Liver (tissue), 9 donors: ENCODE results near the gene TEDC2. TPM values are rescaled to one million over a fixed set of nuclear protein-coding genes. Genes with fewer than 3 reads are reported as not detected.
A peak's percentile ranks its signal among the peaks of the same experiment; 100 is the strongest.

Experiments
- DNase-seq: peaks from one replicate; pipeline ENCODE4 v3.0.0-alpha.2; 2017; ENCODE audit warnings: low spot score
- H3K27ac ChIP-seq, 2 donors: one replicate each; pipeline ENCODE4 v1.7.0; 2013; ENCODE audit warnings: inconsistent platforms in 2 of 2, low read length in 2 of 2, control low read depth in 1 of 2, low read depth in 1 of 2, mild to moderate bottlenecking in 1 of 2
- H3K27me3 ChIP-seq, 4 donors: one replicate each; pipeline versions ENCODE4 v1.6.1 to v1.7.0; 2013; ENCODE audit warnings: low read length in 3 of 4, inconsistent platforms in 1 of 4, mild to moderate bottlenecking in 1 of 4, moderate library complexity in 1 of 4; ENCODE audit not compliant: control insufficient read depth in 4 of 4, insufficient read depth in 4 of 4
- H3K36me3 ChIP-seq, 4 donors: one replicate each; pipeline versions ENCODE4 v1.6.1 to v1.7.0; 2013; ENCODE audit warnings: low read length in 3 of 4, mild to moderate bottlenecking in 3 of 4, low read depth in 1 of 4, moderate library complexity in 1 of 4; ENCODE audit not compliant: control insufficient read depth in 4 of 4, insufficient read depth in 3 of 4
- H3K4me1 ChIP-seq, 4 donors: one replicate each; pipeline versions ENCODE4 v1.6.1 to v1.7.0; 2013; ENCODE audit warnings: low read length in 3 of 4, mild to moderate bottlenecking in 3 of 4, moderate library complexity in 1 of 4; ENCODE audit not compliant: control insufficient read depth in 4 of 4, insufficient read depth in 4 of 4
- H3K4me3 ChIP-seq, 3 donors: one replicate each; pipeline versions ENCODE4 v1.6.1 to v1.7.0; 2013; ENCODE audit warnings: low read length in 3 of 3, control low read depth in 1 of 3, low read depth in 1 of 3, mild to moderate bottlenecking in 1 of 3
- H3K9ac ChIP-seq, 2 donors: one replicate each; pipeline ENCODE4 v1.7.0; 2013; ENCODE audit warnings: low read length in 2 of 2, mild to moderate bottlenecking in 2 of 2, moderate library complexity in 2 of 2, control low read depth in 1 of 2, low read depth in 1 of 2
- H3K9me3 ChIP-seq, 4 donors: one replicate each; pipeline versions ENCODE4 v1.6.1 to v1.7.0; 2013; ENCODE audit warnings: low read length in 3 of 4; ENCODE audit not compliant: control insufficient read depth in 4 of 4
- EGR1 ChIP-seq, 2 donors: IDR thresholded peaks; 2 replicates each; pipeline ENCODE4 v1.6.1; 2016 to 2018; ENCODE audit warnings: antibody characterized with exemption in 2 of 2, low read depth in 2 of 2
- FOXA1 ChIP-seq: IDR thresholded peaks from 2 replicates; pipeline ENCODE4 v1.6.1; 2016; ENCODE audit warnings: antibody characterized with exemption
- FOXA2 ChIP-seq: IDR thresholded peaks from 2 replicates; pipeline ENCODE4 v1.6.1; 2016; ENCODE audit warnings: antibody characterized with exemption
- GABPA ChIP-seq, 2 donors: IDR thresholded peaks in 1 of 2; conservative IDR thresholded peaks in 1 of 2; 2 replicates each; pipeline ENCODE4 v1.6.1; 2016; ENCODE audit warnings: antibody characterized with exemption in 2 of 2, mild to moderate bottlenecking in 1 of 2, moderate library complexity in 1 of 2
- HNF4A ChIP-seq, 2 donors: conservative IDR thresholded peaks; 2 replicates each; pipeline ENCODE4 v1.6.1; 2016; ENCODE audit warnings: antibody characterized with exemption in 2 of 2, mild to moderate bottlenecking in 2 of 2
- HNF4G ChIP-seq: IDR thresholded peaks from 2 replicates; pipeline ENCODE4 v1.6.1; 2016; ENCODE audit warnings: antibody characterized with exemption
- JUND ChIP-seq, 2 donors: IDR thresholded peaks; 2 replicates each; pipeline ENCODE4 v1.6.1; 2016; ENCODE audit warnings: antibody characterized with exemption in 2 of 2
- NR2F2 ChIP-seq: IDR thresholded peaks from 2 replicates; pipeline ENCODE4 v1.6.1; 2016; ENCODE audit warnings: antibody characterized with exemption
- RAD21 ChIP-seq, 2 donors: IDR thresholded peaks; 2 replicates each; pipeline ENCODE4 v1.6.1; 2016; ENCODE audit warnings: antibody characterized with exemption in 2 of 2, mild to moderate bottlenecking in 2 of 2
- RXRA ChIP-seq, 2 donors: IDR thresholded peaks; 2 replicates each; pipeline ENCODE4 v1.6.1; 2017 to 2018; ENCODE audit warnings: antibody characterized with exemption in 2 of 2, mild to moderate bottlenecking in 1 of 2
- TAF1 ChIP-seq: conservative IDR thresholded peaks from 2 replicates; pipeline ENCODE4 v1.6.1; 2016; ENCODE audit warnings: antibody characterized with exemption, mild to moderate bottlenecking
- YY1 ChIP-seq: IDR thresholded peaks from 2 replicates; pipeline ENCODE4 v1.6.1; 2016; ENCODE audit warnings: antibody characterized with exemption, mild to moderate bottlenecking
- WGBS: extraction: QIAGEN DNeasy Blood & Tissue Kit; methylation state at CpG from one replicate; pipeline ENCODE4 v1.1.7; 2013; 5-methylcytosine and 5-hydroxymethylcytosine counted together
- polyA plus RNA-seq, 2 donors: library from polyadenylated mRNA; stranded (reverse) in 1 of 2; unstranded in 1 of 2; fragments of 200-250 nt in 1 of 2; fragments of >200 nt in 1 of 2; fragmentation: Nextera tagmentation in 1 of 2; extraction: Ambion mirVana in 1 of 2; gene quantifications; one replicate each; pipeline versions ENCODE4 v1.2.1 to v1.2.3, GENCODE V29; 2013 to 2015
- total RNA-seq, 2 donors: library from RNA; depleted of rRNA; stranded (reverse); fragments of >200 nt; gene quantifications; one replicate each; pipeline ENCODE4 v1.2.3, GENCODE V29; 2014
- TF ChIP-seq, protein P1 (sequence below): IDR thresholded peaks from 2 replicates; pipeline ENCODE4 v1.6.1; 2016; ENCODE audit warnings: antibody characterized with exemption, mild to moderate bottlenecking
- TF ChIP-seq, protein P2 (sequence below): IDR thresholded peaks from 2 replicates; pipeline ENCODE4 v1.6.1; 2016; ENCODE audit warnings: antibody characterized with exemption
- donor health status: healthy.
- donor health status: healthy.
- donor health status: healthy.
- donor health status: healthy.
- donor health status: healthy.

Gene TEDC2
- total and polyA plus RNA-seq, 4 donors: 0.71 to 6.7 (median 1.1) TPM

DNA sequence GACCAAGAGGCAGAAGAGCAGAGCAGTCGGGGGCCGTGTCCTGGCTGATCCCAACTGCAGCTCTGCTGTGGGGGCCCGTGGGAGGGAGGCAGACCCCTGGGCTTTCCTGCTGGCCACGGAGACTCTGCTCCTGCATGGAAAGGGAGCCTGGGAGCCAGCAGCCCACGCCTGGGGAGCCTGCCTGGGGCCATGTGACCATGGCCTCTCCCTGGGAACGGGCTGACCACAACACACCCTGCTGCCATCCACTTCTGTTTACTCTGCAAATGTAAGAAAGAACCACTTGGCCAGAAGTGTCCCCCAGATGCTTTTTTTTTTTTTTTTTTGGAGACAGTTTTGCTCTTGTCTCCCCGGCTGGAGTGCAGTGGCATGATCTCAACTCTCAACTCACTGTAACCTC lies 2.0 kb upstream of the TEDC2 start (continued):
- TF ChIP-seq, protein P1, sequence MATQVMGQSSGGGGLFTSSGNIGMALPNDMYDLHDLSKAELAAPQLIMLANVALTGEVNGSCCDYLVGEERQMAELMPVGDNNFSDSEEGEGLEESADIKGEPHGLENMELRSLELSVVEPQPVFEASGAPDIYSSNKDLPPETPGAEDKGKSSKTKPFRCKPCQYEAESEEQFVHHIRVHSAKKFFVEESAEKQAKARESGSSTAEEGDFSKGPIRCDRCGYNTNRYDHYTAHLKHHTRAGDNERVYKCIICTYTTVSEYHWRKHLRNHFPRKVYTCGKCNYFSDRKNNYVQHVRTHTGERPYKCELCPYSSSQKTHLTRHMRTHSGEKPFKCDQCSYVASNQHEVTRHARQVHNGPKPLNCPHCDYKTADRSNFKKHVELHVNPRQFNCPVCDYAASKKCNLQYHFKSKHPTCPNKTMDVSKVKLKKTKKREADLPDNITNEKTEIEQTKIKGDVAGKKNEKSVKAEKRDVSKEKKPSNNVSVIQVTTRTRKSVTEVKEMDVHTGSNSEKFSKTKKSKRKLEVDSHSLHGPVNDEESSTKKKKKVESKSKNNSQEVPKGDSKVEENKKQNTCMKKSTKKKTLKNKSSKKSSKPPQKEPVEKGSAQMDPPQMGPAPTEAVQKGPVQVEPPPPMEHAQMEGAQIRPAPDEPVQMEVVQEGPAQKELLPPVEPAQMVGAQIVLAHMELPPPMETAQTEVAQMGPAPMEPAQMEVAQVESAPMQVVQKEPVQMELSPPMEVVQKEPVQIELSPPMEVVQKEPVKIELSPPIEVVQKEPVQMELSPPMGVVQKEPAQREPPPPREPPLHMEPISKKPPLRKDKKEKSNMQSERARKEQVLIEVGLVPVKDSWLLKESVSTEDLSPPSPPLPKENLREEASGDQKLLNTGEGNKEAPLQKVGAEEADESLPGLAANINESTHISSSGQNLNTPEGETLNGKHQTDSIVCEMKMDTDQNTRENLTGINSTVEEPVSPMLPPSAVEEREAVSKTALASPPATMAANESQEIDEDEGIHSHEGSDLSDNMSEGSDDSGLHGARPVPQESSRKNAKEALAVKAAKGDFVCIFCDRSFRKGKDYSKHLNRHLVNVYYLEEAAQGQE: no peak
- TF ChIP-seq TAF1 (no peak), HNF4A (conservative IDR thresholded peaks at IDR 0.05) (no peak), FOXA2 (no peak), EGR1 (IDR thresholded peaks at IDR 0.05; ENCODE audit: low read depth in 2 of 2) (no peak)

DNA sequence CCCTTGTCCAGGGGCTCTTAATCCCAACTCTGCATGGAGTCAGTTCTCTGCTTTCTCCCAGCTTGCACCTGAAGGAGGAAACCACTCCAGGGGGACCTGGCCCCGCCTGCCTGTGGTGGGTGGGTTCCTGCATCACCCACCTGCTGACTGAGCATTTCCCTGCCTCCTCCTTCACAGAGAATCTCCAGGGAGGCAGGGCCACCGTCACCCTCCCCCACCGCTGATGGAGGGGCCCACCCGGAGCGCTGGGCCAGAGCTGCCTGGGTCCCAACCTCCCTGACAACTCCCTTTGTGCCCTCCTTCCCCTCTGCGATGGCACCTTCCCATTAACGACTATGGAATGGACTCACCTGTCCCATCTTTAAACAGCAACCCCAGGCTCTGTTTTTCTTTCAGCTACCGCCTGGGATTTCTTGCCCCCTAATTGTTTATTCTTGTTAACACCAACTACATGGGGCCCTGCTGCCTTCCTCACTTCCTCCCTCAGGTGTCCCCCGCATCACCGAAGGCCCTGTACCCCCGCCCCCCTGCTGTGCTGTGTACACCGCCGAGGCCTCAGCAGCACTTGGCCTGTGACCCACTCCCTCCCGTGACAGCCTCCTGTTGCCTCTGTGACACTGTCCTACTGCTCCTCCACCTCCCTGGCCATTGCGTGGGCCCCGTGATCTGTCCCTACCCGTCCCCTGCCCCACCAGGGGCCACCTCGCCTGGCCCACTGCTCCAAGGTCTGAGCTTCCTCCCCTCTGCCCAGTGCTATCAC lies 842 bp upstream of the TEDC2 start:
- WGBS: 35% methylated on average over 18 of the region's 18 CpGs
- H3K9me3 ChIP-seq: no peaks in the 10 kb centered on the region
- DNase-seq: no peak
- no peaks in the 10 kb centered on the region for H3K36me3 ChIP-seq
- H3K27ac ChIP-seq: no peak overlapping the region
- H3K4me1 ChIP-seq: peaks cover 7 to 16% (median 13%) of the 10 kb centered on the region in 4 donors
- peak overlapping the region in 1 of 2 donors; percentile 66 for H3K9ac ChIP-seq
- H3K4me3 ChIP-seq: peak overlapping the region; percentile 45 to 77 (median 62)
- TF ChIP-seq HNF4G (no peak), GABPA (IDR thresholded peaks at IDR 0.05 in 1 of 2, conservative IDR thresholded peaks at IDR 0.05 in 1 of 2) (no peak), RXRA (IDR thresholded peaks at IDR 0.05) (no peak), FOXA2 (no peak), JUND (IDR thresholded peaks at IDR 0.05) (no peak), FOXA1 (no peak)
- TF ChIP-seq, protein P1: no peak
- no peaks in the 10 kb centered on the region for H3K27me3 ChIP-seq

DNA sequence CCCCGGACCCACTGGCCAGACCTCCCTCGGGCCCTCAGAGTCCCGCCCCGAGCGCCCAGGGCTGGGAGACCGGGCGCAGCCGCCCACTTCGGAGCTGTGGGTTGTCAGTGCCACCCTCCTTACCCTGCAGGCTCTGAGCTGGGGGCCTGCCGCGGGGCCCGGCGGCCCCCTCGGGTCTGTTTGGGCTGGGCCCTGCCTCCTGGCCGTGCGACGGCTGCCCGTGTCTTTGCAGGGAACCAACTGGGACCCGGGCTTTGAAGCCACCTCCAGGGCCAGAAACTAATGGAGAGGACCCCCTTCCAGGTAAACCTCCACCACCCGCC lies 443 bp downstream of the TEDC2 start:
- no peak overlapping the region for H3K27ac ChIP-seq
- no peaks in the 10 kb centered on the region for H3K36me3 ChIP-seq
- H3K4me3 ChIP-seq: peak overlapping the region; percentile 26 to 45 (median 27)
- 6% methylated on average over 20 of the region's 20 CpGs for WGBS
- no peak overlapping the region for H3K9ac ChIP-seq
- no peak for DNase-seq
- H3K27me3 ChIP-seq: no peaks in the 10 kb centered on the region
- H3K4me1 ChIP-seq: peaks cover 7 to 18% (median 11%) of the 10 kb centered on the region in 4 donors
- H3K9me3 ChIP-seq: no peaks in the 10 kb centered on the region
- TF ChIP-seq, protein P2, sequence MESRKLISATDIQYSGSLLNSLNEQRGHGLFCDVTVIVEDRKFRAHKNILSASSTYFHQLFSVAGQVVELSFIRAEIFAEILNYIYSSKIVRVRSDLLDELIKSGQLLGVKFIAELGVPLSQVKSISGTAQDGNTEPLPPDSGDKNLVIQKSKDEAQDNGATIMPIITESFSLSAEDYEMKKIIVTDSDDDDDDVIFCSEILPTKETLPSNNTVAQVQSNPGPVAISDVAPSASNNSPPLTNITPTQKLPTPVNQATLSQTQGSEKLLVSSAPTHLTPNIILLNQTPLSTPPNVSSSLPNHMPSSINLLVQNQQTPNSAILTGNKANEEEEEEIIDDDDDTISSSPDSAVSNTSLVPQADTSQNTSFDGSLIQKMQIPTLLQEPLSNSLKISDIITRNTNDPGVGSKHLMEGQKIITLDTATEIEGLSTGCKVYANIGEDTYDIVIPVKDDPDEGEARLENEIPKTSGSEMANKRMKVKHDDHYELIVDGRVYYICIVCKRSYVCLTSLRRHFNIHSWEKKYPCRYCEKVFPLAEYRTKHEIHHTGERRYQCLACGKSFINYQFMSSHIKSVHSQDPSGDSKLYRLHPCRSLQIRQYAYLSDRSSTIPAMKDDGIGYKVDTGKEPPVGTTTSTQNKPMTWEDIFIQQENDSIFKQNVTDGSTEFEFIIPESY: no peak
- no peak for TF ChIP-seq GABPA (IDR thresholded peaks at IDR 0.05 in 1 of 2, conservative IDR thresholded peaks at IDR 0.05 in 1 of 2)
- TF ChIP-seq YY1: no peak
- no peak for TF ChIP-seq FOXA1
- TF ChIP-seq JUND (IDR thresholded peaks at IDR 0.05): no peak
- TF ChIP-seq NR2F2: no peak
- TF ChIP-seq, protein P1: no peak
- TF ChIP-seq RAD21 (IDR thresholded peaks at IDR 0.05): no peak
- no peak for TF ChIP-seq HNF4G
- no peak for TF ChIP-seq TAF1
